ENCODE results near the gene ZNF407. TPM values are rescaled to one million over a fixed set of nuclear protein-coding genes. Genes with fewer than 3 reads are reported as not detected.

Gene ZNF407
- total and polyA plus RNA-seq, 4 donors = 2.8 to 34.9 (median 9.5) TPM

- Histone ChIP-seq H3K9ac (ENCODE audit: insufficient read depth in 1 of 2, low read length in 2 of 2) (no peak overlapping the region), H3K27me3 (ENCODE audit: control insufficient read depth in 3 of 3, insufficient read depth in 3 of 3, low read length in 2 of 3) (no peaks in the 10 kb centered on the region), H3K4me1 (ENCODE audit: control insufficient read depth in 5 of 5, insufficient read depth in 5 of 5, low read length in 5 of 5) (peaks cover 0 to 18% (median 0%) of the 10 kb centered on the region in 5 donors), H3K27ac (ENCODE audit: low read depth in 1 of 2, low read length in 1 of 2) (peak overlapping the region in 1 of 2 donors; percentile 88), H3K4me3 (no peak overlapping the region), H3K36me3 (ENCODE audit: control insufficient read depth in 4 of 4, insufficient read depth in 4 of 4, low read length in 4 of 4) (no peaks in the 10 kb centered on the region), H3K9me3 (ENCODE audit: control insufficient read depth in 4 of 4, insufficient read depth in 3 of 4, low read length in 3 of 4) (peaks cover 0 to 3% (median 0%) of the 10 kb centered on the region in 4 donors)
- ATAC-seq (ENCODE audit: insufficient read depth, low FRiP score) (no peak), DNase-seq (no peak)
- TF ChIP-seq CTCF (IDR thresholded peaks at IDR 0.05; ENCODE audit: control extremely low read depth, extremely low read depth) = no peak
- 54 to 68% methylated on average over 9 of the region's 9 CpGs for WGBS, 2 donors
Measured at GRCh38 chr18:75071484-75071785, 473.8 kb downstream of the ZNF407 start.

- TF ChIP-seq CTCF (IDR thresholded peaks at IDR 0.05; ENCODE audit: control extremely low read depth, extremely low read depth) = no peak
- no peak overlapping the region for H3K4me3 ChIP-seq
- H3K27ac ChIP-seq (ENCODE audit: low read depth in 1 of 2, low read length in 1 of 2) = peak overlapping the region in 1 of 2 donors; percentile 88
- DNase-seq (no peak), ATAC-seq (ENCODE audit: insufficient read depth, low FRiP score) (no peak)
- no peaks in the 10 kb centered on the region for H3K27me3 ChIP-seq (ENCODE audit: control insufficient read depth in 3 of 3, insufficient read depth in 3 of 3, low read length in 2 of 3)
- H3K9me3 ChIP-seq (ENCODE audit: control insufficient read depth in 4 of 4, insufficient read depth in 3 of 4, low read length in 3 of 4) = peaks cover 0 to 6% (median 0%) of the 10 kb centered on the region in 4 donors
- no peak overlapping the region for H3K9ac ChIP-seq (ENCODE audit: insufficient read depth in 1 of 2, low read length in 2 of 2)
- peaks cover 0 to 18% (median 0%) of the 10 kb centered on the region in 5 donors for H3K4me1 ChIP-seq (ENCODE audit: control insufficient read depth in 5 of 5, insufficient read depth in 5 of 5, low read length in 5 of 5)
- WGBS, 2 donors = 96% methylated on average over 28 of the region's 28 CpGs
- H3K36me3 ChIP-seq (ENCODE audit: control insufficient read depth in 4 of 4, insufficient read depth in 4 of 4, low read length in 4 of 4) = no peaks in the 10 kb centered on the region
Measured at GRCh38 chr18:75071866-75072671, 474.4 kb downstream of the ZNF407 start.

GRCh38 chr18:75072672-75073371, 475.2 kb downstream of the ZNF407 start:
- Histone ChIP-seq H3K36me3 (ENCODE audit: control insufficient read depth in 4 of 4, insufficient read depth in 4 of 4, low read length in 4 of 4) (no peaks in the 10 kb centered on the region), H3K27ac (ENCODE audit: low read depth in 1 of 2, low read length in 1 of 2) (no peak overlapping the region), H3K4me3 (no peak overlapping the region), H3K27me3 (ENCODE audit: control insufficient read depth in 3 of 3, insufficient read depth in 3 of 3, low read length in 2 of 3) (no peaks in the 10 kb centered on the region), H3K9me3 (ENCODE audit: control insufficient read depth in 4 of 4, insufficient read depth in 3 of 4, low read length in 3 of 4) (peaks cover 0 to 6% (median 0%) of the 10 kb centered on the region in 4 donors), H3K9ac (ENCODE audit: insufficient read depth in 1 of 2, low read length in 2 of 2) (no peak overlapping the region), H3K4me1 (ENCODE audit: control insufficient read depth in 5 of 5, insufficient read depth in 5 of 5, low read length in 5 of 5) (peaks cover 0 to 18% (median 0%) of the 10 kb centered on the region in 5 donors)
- 97% methylated on average over 21 of the region's 21 CpGs for WGBS, 2 donors
- no peak for TF ChIP-seq CTCF (IDR thresholded peaks at IDR 0.05; ENCODE audit: control extremely low read depth, extremely low read depth)
- ATAC-seq (ENCODE audit: insufficient read depth, low FRiP score) (no peak), DNase-seq (no peak)
